ENCODE data around the gene P3R3URF. TPM values are rescaled to one million over a fixed set of nuclear protein-coding genes. Genes with fewer than 3 reads are reported as not detected.

P3R3URF gene
- total and polyA plus RNA-seq, 9 of the 15 experiments (the other 6 are each of a cell fraction or from before 2014, with no cell fraction given): not detected

DNA sequence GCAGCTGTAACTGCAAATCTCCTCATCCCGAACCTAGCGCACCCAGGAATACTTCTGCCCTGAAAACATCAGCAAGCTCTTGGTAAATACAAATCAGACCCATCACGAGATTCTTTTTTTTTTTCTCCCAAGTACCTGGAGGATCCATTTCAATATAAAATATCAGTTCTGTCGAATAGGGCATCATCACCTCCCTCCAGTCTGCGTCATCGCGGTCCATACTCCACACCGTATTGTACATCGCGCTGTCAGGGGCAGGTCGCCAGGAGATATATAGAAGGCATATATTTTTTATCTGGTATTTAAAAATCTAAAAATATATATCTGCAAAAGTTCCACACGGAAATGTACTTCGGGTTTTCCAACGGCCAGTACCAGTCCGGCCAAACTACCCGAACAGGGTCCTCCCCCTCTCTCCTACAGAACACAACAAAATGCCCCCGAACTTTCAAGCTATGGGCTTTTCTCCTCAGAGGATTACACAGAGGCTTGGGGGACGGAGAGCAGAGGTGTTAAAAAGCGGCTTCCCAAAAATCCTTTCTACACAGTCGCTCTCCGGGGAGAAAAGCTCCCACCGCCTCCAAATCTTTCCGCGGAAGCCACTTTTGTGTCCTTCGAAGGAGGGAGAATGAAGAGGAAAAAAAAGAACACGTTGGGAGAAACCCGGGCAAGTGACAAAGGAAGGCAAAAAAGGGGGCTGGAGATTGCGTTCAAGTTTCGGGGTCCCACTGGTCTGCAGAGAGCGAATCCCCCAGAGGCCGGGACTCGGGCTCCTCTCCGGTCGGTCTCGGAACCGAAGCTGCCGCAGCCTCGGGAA, 44.4 kb downstream of the P3R3URF start (continued):
- TF ChIP-seq, protein P1, sequence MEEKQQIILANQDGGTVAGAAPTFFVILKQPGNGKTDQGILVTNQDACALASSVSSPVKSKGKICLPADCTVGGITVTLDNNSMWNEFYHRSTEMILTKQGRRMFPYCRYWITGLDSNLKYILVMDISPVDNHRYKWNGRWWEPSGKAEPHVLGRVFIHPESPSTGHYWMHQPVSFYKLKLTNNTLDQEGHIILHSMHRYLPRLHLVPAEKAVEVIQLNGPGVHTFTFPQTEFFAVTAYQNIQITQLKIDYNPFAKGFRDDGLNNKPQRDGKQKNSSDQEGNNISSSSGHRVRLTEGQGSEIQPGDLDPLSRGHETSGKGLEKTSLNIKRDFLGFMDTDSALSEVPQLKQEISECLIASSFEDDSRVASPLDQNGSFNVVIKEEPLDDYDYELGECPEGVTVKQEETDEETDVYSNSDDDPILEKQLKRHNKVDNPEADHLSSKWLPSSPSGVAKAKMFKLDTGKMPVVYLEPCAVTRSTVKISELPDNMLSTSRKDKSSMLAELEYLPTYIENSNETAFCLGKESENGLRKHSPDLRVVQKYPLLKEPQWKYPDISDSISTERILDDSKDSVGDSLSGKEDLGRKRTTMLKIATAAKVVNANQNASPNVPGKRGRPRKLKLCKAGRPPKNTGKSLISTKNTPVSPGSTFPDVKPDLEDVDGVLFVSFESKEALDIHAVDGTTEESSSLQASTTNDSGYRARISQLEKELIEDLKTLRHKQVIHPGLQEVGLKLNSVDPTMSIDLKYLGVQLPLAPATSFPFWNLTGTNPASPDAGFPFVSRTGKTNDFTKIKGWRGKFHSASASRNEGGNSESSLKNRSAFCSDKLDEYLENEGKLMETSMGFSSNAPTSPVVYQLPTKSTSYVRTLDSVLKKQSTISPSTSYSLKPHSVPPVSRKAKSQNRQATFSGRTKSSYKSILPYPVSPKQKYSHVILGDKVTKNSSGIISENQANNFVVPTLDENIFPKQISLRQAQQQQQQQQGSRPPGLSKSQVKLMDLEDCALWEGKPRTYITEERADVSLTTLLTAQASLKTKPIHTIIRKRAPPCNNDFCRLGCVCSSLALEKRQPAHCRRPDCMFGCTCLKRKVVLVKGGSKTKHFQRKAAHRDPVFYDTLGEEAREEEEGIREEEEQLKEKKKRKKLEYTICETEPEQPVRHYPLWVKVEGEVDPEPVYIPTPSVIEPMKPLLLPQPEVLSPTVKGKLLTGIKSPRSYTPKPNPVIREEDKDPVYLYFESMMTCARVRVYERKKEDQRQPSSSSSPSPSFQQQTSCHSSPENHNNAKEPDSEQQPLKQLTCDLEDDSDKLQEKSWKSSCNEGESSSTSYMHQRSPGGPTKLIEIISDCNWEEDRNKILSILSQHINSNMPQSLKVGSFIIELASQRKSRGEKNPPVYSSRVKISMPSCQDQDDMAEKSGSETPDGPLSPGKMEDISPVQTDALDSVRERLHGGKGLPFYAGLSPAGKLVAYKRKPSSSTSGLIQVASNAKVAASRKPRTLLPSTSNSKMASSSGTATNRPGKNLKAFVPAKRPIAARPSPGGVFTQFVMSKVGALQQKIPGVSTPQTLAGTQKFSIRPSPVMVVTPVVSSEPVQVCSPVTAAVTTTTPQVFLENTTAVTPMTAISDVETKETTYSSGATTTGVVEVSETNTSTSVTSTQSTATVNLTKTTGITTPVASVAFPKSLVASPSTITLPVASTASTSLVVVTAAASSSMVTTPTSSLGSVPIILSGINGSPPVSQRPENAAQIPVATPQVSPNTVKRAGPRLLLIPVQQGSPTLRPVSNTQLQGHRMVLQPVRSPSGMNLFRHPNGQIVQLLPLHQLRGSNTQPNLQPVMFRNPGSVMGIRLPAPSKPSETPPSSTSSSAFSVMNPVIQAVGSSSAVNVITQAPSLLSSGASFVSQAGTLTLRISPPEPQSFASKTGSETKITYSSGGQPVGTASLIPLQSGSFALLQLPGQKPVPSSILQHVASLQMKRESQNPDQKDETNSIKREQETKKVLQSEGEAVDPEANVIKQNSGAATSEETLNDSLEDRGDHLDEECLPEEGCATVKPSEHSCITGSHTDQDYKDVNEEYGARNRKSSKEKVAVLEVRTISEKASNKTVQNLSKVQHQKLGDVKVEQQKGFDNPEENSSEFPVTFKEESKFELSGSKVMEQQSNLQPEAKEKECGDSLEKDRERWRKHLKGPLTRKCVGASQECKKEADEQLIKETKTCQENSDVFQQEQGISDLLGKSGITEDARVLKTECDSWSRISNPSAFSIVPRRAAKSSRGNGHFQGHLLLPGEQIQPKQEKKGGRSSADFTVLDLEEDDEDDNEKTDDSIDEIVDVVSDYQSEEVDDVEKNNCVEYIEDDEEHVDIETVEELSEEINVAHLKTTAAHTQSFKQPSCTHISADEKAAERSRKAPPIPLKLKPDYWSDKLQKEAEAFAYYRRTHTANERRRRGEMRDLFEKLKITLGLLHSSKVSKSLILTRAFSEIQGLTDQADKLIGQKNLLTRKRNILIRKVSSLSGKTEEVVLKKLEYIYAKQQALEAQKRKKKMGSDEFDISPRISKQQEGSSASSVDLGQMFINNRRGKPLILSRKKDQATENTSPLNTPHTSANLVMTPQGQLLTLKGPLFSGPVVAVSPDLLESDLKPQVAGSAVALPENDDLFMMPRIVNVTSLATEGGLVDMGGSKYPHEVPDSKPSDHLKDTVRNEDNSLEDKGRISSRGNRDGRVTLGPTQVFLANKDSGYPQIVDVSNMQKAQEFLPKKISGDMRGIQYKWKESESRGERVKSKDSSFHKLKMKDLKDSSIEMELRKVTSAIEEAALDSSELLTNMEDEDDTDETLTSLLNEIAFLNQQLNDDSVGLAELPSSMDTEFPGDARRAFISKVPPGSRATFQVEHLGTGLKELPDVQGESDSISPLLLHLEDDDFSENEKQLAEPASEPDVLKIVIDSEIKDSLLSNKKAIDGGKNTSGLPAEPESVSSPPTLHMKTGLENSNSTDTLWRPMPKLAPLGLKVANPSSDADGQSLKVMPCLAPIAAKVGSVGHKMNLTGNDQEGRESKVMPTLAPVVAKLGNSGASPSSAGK (IDR thresholded peaks at IDR 0.05): no peak
- TF ChIP-seq ZNF134 (CRISPR knock-in tag; conservative IDR thresholded peaks at IDR 0.05) (no peak), ZNF384 (IDR thresholded peaks at IDR 0.05; ENCODE audit: low read depth, low read length) (peak; percentile 12; the same call in 1 of the 2 replicates), ZNF165 (CRISPR knock-in tag; IDR thresholded peaks at IDR 0.05; ENCODE audit: borderline replicate concordance) (no peak), TBP (optimal IDR thresholded peaks at IDR 0.05; ENCODE audit: low read depth, low read length) (no peak), BRD9 (IDR thresholded peaks at IDR 0.05; ENCODE audit: low read depth, partially characterized antibody) (no peak), KLF6 (CRISPR knock-in tag; IDR thresholded peaks at IDR 0.05; ENCODE audit: borderline replicate concordance) (no peak)
- TF ChIP-seq, protein P2, sequence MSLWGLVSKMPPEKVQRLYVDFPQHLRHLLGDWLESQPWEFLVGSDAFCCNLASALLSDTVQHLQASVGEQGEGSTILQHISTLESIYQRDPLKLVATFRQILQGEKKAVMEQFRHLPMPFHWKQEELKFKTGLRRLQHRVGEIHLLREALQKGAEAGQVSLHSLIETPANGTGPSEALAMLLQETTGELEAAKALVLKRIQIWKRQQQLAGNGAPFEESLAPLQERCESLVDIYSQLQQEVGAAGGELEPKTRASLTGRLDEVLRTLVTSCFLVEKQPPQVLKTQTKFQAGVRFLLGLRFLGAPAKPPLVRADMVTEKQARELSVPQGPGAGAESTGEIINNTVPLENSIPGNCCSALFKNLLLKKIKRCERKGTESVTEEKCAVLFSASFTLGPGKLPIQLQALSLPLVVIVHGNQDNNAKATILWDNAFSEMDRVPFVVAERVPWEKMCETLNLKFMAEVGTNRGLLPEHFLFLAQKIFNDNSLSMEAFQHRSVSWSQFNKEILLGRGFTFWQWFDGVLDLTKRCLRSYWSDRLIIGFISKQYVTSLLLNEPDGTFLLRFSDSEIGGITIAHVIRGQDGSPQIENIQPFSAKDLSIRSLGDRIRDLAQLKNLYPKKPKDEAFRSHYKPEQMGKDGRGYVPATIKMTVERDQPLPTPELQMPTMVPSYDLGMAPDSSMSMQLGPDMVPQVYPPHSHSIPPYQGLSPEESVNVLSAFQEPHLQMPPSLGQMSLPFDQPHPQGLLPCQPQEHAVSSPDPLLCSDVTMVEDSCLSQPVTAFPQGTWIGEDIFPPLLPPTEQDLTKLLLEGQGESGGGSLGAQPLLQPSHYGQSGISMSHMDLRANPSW (CRISPR knock-in tag; IDR thresholded peaks at IDR 0.05): 0 out of 2 replicates have a peak, but pooled peaks have one; percentile 36
- TF ChIP-seq, protein P3, sequence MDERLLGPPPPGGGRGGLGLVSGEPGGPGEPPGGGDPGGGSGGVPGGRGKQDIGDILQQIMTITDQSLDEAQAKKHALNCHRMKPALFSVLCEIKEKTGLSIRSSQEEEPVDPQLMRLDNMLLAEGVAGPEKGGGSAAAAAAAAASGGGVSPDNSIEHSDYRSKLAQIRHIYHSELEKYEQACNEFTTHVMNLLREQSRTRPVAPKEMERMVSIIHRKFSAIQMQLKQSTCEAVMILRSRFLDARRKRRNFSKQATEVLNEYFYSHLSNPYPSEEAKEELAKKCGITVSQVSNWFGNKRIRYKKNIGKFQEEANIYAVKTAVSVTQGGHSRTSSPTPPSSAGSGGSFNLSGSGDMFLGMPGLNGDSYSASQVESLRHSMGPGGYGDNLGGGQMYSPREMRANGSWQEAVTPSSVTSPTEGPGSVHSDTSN (CRISPR knock-in tag; IDR thresholded peaks at IDR 0.05; ENCODE audit: low read depth): no peak
- TF ChIP-seq, protein P3 (tag; conservative IDR thresholded peaks at IDR 0.05; ENCODE audit: low read depth): no peak
